OCI-LY7 (cell line): Measurements from ENCODE around the gene MAST2.

Experiments used
- EZH2phosphoT487 ChIP-seq: fragments of 200-600 bp; sonication (generic); IDR thresholded peaks from 2 replicates; pipeline ENCODE4 v1.6.1; 2018; ENCODE audit warnings: low read depth, borderline replicate concordance, mild to moderate bottlenecking, mixed run types, antibody characterized with exemption, low read length, moderate library complexity, mixed read lengths
- TF ChIP-seq, protein P1 (sequence below): fragments of 200-600 bp; sonication (generic); conservative IDR thresholded peaks from 2 replicates; pipeline ENCODE4 v1.5.1; 2014; ENCODE audit warnings: mild to moderate bottlenecking, antibody characterized with exemption, low read length, moderate library complexity, mixed read lengths

DNA sequence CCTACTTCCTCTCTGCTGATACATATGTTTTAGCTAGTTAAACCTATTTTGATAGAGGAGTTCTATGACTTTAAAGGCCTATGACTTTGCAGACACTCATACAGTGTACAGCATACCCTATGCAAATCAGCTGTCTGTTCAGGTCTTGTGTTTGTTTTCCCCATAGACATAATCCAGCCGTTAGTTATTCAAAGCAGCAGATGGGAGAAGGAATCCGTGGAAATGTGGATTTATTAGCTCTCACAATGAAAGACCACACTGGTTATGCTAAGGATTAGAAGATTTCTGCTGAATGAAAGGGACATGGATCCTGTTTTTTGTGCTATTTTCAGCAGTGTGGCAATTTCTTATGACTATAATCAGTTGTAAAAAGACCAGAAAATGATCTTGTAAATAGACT is 59.8 kb downstream of the MAST2 start:
- TF ChIP-seq, protein P1, sequence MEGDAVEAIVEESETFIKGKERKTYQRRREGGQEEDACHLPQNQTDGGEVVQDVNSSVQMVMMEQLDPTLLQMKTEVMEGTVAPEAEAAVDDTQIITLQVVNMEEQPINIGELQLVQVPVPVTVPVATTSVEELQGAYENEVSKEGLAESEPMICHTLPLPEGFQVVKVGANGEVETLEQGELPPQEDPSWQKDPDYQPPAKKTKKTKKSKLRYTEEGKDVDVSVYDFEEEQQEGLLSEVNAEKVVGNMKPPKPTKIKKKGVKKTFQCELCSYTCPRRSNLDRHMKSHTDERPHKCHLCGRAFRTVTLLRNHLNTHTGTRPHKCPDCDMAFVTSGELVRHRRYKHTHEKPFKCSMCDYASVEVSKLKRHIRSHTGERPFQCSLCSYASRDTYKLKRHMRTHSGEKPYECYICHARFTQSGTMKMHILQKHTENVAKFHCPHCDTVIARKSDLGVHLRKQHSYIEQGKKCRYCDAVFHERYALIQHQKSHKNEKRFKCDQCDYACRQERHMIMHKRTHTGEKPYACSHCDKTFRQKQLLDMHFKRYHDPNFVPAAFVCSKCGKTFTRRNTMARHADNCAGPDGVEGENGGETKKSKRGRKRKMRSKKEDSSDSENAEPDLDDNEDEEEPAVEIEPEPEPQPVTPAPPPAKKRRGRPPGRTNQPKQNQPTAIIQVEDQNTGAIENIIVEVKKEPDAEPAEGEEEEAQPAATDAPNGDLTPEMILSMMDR = no peak
- TF ChIP-seq EZH2phosphoT487 = no peak
